BE2C (cell line): Measurements from ENCODE around the gene PTPRG.

Experiments used
- DNase-seq: peaks from one replicate; pipeline ENCODE4 v3.0.0-alpha.2; 2020
- H3K27me3 ChIP-seq: fragments of 250-450 bp; sonication (Bioruptor Pico); 2 replicates; pipeline ENCODE4 v1.5.1; 2020; ENCODE audit warnings: mild to moderate bottlenecking
- H3K36me3 ChIP-seq: fragments of 250-450 bp; sonication (Bioruptor Pico); 2 replicates; pipeline ENCODE4 v1.5.1; 2020; ENCODE audit warnings: mild to moderate bottlenecking
- H3K4me1 ChIP-seq: fragments of 250-450 bp; sonication (Bioruptor Pico); 2 replicates; pipeline ENCODE4 v1.5.1; 2020
- H3K4me3 ChIP-seq: 2 replicates; pipeline ENCODE4 v1.5.1; 2011; ENCODE audit warnings: low read depth, low read length
- H3K9me3 ChIP-seq: fragments of 250-450 bp; sonication (Bioruptor Pico); 2 replicates; pipeline ENCODE4 v1.5.1; 2020
- TF ChIP-seq, protein P1 (sequence below): IDR thresholded peaks from 2 replicates; pipeline ENCODE4 v1.5.1; 2012; ENCODE audit warnings: mild to moderate bottlenecking, low read depth, low read length

Gene PTPRG

DNA sequence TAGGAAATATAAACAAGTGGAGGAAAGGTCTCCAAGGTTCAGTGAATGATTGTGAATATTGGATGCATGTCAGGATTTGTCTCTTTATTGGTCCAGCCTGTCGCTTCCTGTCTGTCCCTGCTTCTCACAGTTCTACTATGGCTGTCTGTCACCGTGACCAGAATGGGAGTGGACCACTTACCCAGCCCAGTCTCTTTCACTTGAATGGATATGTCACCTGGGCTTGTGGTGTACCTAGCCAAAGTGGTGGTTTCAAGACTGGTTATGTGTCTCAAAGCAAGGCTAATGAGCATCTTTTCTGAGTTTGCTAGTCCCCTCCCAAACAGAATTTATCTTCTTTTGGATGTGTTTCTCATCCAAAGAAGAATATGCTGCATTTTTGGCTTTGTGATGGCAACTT is 231.7 kb downstream of the PTPRG start:
- peaks cover 39% of the 10 kb centered on the region for H3K27me3 ChIP-seq

GRCh38 chr3:61793521-61793920 is 232.2 kb downstream of the PTPRG start:
- TF ChIP-seq, protein P1, sequence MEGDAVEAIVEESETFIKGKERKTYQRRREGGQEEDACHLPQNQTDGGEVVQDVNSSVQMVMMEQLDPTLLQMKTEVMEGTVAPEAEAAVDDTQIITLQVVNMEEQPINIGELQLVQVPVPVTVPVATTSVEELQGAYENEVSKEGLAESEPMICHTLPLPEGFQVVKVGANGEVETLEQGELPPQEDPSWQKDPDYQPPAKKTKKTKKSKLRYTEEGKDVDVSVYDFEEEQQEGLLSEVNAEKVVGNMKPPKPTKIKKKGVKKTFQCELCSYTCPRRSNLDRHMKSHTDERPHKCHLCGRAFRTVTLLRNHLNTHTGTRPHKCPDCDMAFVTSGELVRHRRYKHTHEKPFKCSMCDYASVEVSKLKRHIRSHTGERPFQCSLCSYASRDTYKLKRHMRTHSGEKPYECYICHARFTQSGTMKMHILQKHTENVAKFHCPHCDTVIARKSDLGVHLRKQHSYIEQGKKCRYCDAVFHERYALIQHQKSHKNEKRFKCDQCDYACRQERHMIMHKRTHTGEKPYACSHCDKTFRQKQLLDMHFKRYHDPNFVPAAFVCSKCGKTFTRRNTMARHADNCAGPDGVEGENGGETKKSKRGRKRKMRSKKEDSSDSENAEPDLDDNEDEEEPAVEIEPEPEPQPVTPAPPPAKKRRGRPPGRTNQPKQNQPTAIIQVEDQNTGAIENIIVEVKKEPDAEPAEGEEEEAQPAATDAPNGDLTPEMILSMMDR = no peak

More for the DNA sequence above, 231.7 kb downstream of the PTPRG start:
- H3K36me3 ChIP-seq = no peaks in the 10 kb centered on the region
- H3K9me3 ChIP-seq = no peaks in the 10 kb centered on the region
- no peaks in the 10 kb centered on the region for H3K4me1 ChIP-seq
- no peak for DNase-seq
- TF ChIP-seq, protein P1 = no peak
- no peak overlapping the region for H3K4me3 ChIP-seq

GRCh38 chr3:61794341-61794740 is 233.0 kb downstream of the PTPRG start:
- no peaks in the 10 kb centered on the region for H3K36me3 ChIP-seq
- no peaks in the 10 kb centered on the region for H3K9me3 ChIP-seq
- H3K4me3 ChIP-seq = no peak overlapping the region
- H3K4me1 ChIP-seq = no peaks in the 10 kb centered on the region
- TF ChIP-seq, protein P1 = no peak
- DNase-seq = no peak
- peaks cover 32% of the 10 kb centered on the region for H3K27me3 ChIP-seq

More at GRCh38 chr3:61793521-61793920, 232.2 kb downstream of the PTPRG start:
- no peaks in the 10 kb centered on the region for H3K36me3 ChIP-seq
- DNase-seq = no peak
- no peak overlapping the region for H3K4me3 ChIP-seq
- no peaks in the 10 kb centered on the region for H3K4me1 ChIP-seq
- H3K9me3 ChIP-seq = no peaks in the 10 kb centered on the region
- H3K27me3 ChIP-seq = peaks cover 37% of the 10 kb centered on the region

- TF ChIP-seq, protein P1 = no peak
- Histone ChIP-seq H3K9me3 (no peaks in the 10 kb centered on the region), H3K4me1 (no peaks in the 10 kb centered on the region), H3K4me3 (no peak overlapping the region), H3K36me3 (no peaks in the 10 kb centered on the region), H3K27me3 (peaks cover 29% of the 10 kb centered on the region)
- no peak for DNase-seq
These were observed 233.6 kb downstream of the PTPRG start for GRCh38 chr3:61794961-61795360.

DNA sequence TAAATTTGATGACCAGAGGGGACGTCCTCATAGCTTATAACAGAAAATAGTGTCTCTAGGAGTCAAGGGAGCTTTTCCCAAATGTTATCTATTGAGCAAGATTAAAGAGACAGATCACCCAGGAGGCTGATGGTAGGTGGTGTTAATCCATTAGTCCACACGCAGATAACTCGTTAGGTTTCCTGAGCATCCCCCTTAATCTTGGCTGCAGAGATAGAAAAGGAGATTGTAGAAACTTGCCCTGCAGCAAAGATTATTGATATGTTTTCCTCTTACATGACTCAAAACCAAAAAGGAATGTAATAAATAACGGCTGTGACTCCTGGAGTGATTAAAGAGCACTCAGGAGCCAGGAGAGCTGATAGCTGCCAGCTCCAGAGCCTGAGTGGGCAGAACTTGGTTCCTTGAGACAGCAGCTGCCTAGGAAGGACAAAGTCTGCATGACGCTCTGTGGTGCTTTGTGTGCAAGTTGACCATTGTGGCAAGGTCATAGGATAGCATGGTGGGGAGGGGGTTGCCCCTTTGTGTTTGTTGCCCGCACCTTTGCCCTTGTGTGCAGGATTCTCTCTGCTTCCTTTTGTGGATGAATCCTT is 234.8 kb downstream of the PTPRG start:
- Histone ChIP-seq H3K36me3 (no peaks in the 10 kb centered on the region), H3K4me3 (no peak overlapping the region), H3K4me1 (no peaks in the 10 kb centered on the region), H3K9me3 (no peaks in the 10 kb centered on the region), H3K27me3 (peaks cover 29% of the 10 kb centered on the region)
- TF ChIP-seq, protein P1 = no peak
- DNase-seq = no peak

GRCh38 chr3:61796911-61797310 is 235.5 kb downstream of the PTPRG start:
- Histone ChIP-seq H3K27me3 (peaks cover 21% of the 10 kb centered on the region), H3K36me3 (no peaks in the 10 kb centered on the region), H3K9me3 (no peaks in the 10 kb centered on the region), H3K4me1 (no peaks in the 10 kb centered on the region), H3K4me3 (no peak overlapping the region)
- no peak for DNase-seq
- TF ChIP-seq, protein P1 = no peak
